GM23338 (cell line): ENCODE results near the gene AACS.

Experiments used
- CREB1 ChIP-seq: fragments of 250-450 bp; sonication (Bioruptor Pico); IDR thresholded peaks from 2 replicates; pipeline ENCODE4 v1.5.0; 2020; ENCODE audit warnings: low read depth, mild to moderate bottlenecking, moderate library complexity
- EZH2 ChIP-seq: fragments of 200-600 bp; sonication (generic); IDR thresholded peaks from one replicate; pipeline ENCODE4 v1.8.0; 2017; ENCODE audit warnings: antibody characterized with exemption, mild to moderate bottlenecking, low read depth; ENCODE audit not compliant: unreplicated experiment
- EZH2phosphoT487 ChIP-seq: fragments of 200-600 bp; sonication (generic); IDR thresholded peaks from one replicate; pipeline ENCODE4 v1.8.1; 2018; ENCODE audit warnings: antibody characterized with exemption; ENCODE audit not compliant: unreplicated experiment
- POLR2AphosphoS5 ChIP-seq: IDR thresholded peaks from 2 replicates; pipeline ENCODE4 v1.6.1; 2016; ENCODE audit warnings: antibody characterized with exemption, low read depth
- ZNF331 ChIP-seq: fragments of 250-450 bp; sonication (Bioruptor Pico); IDR thresholded peaks from 2 replicates; pipeline ENCODE4 v1.5.0; 2020; ENCODE audit warnings: low read depth, mild to moderate bottlenecking, moderate library complexity
- TF ChIP-seq, protein P1 (sequence below), 2 experiments: fragments of 200-600 bp in 1 of 2; sonication (generic) in 1 of 2; conservative IDR thresholded peaks; 2 replicates each; pipeline versions ENCODE4 v1.5.1 to v1.6.1; 2016 to 2017; ENCODE audit warnings: antibody characterized with exemption in 2 of 2, low read depth in 2 of 2, mild to moderate bottlenecking in 2 of 2, moderate library complexity in 1 of 2
- TF ChIP-seq, protein P2 (sequence below): IDR thresholded peaks from 2 replicates; pipeline ENCODE4 v1.6.1; 2016; ENCODE audit warnings: antibody characterized with exemption
- TF ChIP-seq, protein P3 (sequence below): IDR thresholded peaks from one replicate; pipeline ENCODE4 v1.6.1; 2018; ENCODE audit warnings: antibody characterized with exemption; ENCODE audit not compliant: unreplicated experiment

DNA sequence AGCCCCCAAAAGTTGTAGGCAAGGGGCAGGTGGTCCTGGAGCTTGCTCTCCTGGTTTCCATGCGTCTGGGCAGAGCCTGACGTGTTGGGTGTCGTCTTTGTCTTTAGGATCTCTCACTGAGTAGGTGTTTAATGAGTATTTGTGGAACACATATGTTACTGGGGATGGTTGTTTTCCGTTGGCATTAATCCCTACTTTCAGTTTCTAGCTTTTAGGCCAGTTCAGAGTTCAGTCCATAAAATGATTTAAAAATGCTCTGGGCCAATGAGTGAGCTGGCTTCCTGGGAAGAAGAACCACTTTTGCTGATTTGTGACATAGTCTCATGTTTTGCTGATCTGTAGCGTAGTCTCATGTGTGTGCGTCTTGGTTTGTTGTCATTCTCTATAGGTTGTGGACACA, 10.9 kb downstream of the AACS start:
- TF ChIP-seq, protein P1, sequence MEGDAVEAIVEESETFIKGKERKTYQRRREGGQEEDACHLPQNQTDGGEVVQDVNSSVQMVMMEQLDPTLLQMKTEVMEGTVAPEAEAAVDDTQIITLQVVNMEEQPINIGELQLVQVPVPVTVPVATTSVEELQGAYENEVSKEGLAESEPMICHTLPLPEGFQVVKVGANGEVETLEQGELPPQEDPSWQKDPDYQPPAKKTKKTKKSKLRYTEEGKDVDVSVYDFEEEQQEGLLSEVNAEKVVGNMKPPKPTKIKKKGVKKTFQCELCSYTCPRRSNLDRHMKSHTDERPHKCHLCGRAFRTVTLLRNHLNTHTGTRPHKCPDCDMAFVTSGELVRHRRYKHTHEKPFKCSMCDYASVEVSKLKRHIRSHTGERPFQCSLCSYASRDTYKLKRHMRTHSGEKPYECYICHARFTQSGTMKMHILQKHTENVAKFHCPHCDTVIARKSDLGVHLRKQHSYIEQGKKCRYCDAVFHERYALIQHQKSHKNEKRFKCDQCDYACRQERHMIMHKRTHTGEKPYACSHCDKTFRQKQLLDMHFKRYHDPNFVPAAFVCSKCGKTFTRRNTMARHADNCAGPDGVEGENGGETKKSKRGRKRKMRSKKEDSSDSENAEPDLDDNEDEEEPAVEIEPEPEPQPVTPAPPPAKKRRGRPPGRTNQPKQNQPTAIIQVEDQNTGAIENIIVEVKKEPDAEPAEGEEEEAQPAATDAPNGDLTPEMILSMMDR (conservative IDR thresholded peaks at IDR 0.05; ENCODE audit: low read depth in 2 of 2) = no peak
- TF ChIP-seq POLR2AphosphoS5 (no peak), EZH2 (no peak), ZNF331 (CRISPR knock-in tag) (no peak), EZH2phosphoT487 (no peak), CREB1 (CRISPR knock-in tag) (no peak)
- TF ChIP-seq, protein P2, sequence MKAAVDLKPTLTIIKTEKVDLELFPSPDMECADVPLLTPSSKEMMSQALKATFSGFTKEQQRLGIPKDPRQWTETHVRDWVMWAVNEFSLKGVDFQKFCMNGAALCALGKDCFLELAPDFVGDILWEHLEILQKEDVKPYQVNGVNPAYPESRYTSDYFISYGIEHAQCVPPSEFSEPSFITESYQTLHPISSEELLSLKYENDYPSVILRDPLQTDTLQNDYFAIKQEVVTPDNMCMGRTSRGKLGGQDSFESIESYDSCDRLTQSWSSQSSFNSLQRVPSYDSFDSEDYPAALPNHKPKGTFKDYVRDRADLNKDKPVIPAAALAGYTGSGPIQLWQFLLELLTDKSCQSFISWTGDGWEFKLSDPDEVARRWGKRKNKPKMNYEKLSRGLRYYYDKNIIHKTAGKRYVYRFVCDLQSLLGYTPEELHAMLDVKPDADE = no peak
- TF ChIP-seq, protein P3, sequence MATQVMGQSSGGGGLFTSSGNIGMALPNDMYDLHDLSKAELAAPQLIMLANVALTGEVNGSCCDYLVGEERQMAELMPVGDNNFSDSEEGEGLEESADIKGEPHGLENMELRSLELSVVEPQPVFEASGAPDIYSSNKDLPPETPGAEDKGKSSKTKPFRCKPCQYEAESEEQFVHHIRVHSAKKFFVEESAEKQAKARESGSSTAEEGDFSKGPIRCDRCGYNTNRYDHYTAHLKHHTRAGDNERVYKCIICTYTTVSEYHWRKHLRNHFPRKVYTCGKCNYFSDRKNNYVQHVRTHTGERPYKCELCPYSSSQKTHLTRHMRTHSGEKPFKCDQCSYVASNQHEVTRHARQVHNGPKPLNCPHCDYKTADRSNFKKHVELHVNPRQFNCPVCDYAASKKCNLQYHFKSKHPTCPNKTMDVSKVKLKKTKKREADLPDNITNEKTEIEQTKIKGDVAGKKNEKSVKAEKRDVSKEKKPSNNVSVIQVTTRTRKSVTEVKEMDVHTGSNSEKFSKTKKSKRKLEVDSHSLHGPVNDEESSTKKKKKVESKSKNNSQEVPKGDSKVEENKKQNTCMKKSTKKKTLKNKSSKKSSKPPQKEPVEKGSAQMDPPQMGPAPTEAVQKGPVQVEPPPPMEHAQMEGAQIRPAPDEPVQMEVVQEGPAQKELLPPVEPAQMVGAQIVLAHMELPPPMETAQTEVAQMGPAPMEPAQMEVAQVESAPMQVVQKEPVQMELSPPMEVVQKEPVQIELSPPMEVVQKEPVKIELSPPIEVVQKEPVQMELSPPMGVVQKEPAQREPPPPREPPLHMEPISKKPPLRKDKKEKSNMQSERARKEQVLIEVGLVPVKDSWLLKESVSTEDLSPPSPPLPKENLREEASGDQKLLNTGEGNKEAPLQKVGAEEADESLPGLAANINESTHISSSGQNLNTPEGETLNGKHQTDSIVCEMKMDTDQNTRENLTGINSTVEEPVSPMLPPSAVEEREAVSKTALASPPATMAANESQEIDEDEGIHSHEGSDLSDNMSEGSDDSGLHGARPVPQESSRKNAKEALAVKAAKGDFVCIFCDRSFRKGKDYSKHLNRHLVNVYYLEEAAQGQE = no peak
